HEK293 (cell line): ENCODE data around the gene NDST1.

Experiments used
- ATF2 ChIP-seq: fragments of 450-650 bp; formaldehyde crosslinking; IDR thresholded peaks from 2 replicates; pipeline ENCODE4 v1.5.1; 2016; ENCODE audit warnings: missing biosample characterization, missing genetic modification characterization, low read depth
- YY1 ChIP-seq: fragments of 450-650 bp; formaldehyde crosslinking; IDR thresholded peaks from 2 replicates; pipeline ENCODE4 v1.5.1; 2018; ENCODE audit warnings: missing biosample characterization, missing genetic modification characterization
- ZNF121 ChIP-seq: fragments of 450-650 bp; formaldehyde crosslinking; IDR thresholded peaks from 2 replicates; pipeline ENCODE4 v1.5.1; 2016; ENCODE audit warnings: missing biosample characterization, missing genetic modification characterization
- ZNF544 ChIP-seq: fragments of 450-650 bp; formaldehyde crosslinking; IDR thresholded peaks from 2 replicates; pipeline ENCODE4 v1.5.0; 2017; ENCODE audit warnings: missing biosample characterization, missing genetic modification characterization
- ZNF629 ChIP-seq: fragments of 450-650 bp; formaldehyde crosslinking; IDR thresholded peaks from 2 replicates; pipeline ENCODE4 v1.5.1; 2017; ENCODE audit warnings: missing biosample characterization, missing genetic modification characterization
- ZNF830 ChIP-seq: fragments of 450-650 bp; IDR thresholded peaks from 2 replicates; pipeline ENCODE4 v1.5.0; 2018; ENCODE audit warnings: missing biosample characterization, missing genetic modification characterization, low read depth, mild to moderate bottlenecking, moderate library complexity
- ZSCAN30 ChIP-seq: fragments of 450-650 bp; IDR thresholded peaks from 2 replicates; pipeline ENCODE4 v1.5.1; 2018; ENCODE audit warnings: missing biosample characterization, mild to moderate bottlenecking, missing genetic modification characterization, moderate library complexity

GRCh38 chr5:150606476-150606875, 98.5 kb downstream of the NDST1 start:
- TF ChIP-seq ZNF629 (no peak), ATF2 (tag by site-specific recombination) (no peak), YY1 (tag by site-specific recombination) (no peak), ZSCAN30 (tag by site-specific recombination) (no peak), ZNF121 (tag by site-specific recombination) (no peak), ZNF830 (tag by site-specific recombination) (no peak), ZNF544 (tag by site-specific recombination) (no peak)
